ENCODE results near the gene ZFHX3.

ZFHX3 gene

DNA sequence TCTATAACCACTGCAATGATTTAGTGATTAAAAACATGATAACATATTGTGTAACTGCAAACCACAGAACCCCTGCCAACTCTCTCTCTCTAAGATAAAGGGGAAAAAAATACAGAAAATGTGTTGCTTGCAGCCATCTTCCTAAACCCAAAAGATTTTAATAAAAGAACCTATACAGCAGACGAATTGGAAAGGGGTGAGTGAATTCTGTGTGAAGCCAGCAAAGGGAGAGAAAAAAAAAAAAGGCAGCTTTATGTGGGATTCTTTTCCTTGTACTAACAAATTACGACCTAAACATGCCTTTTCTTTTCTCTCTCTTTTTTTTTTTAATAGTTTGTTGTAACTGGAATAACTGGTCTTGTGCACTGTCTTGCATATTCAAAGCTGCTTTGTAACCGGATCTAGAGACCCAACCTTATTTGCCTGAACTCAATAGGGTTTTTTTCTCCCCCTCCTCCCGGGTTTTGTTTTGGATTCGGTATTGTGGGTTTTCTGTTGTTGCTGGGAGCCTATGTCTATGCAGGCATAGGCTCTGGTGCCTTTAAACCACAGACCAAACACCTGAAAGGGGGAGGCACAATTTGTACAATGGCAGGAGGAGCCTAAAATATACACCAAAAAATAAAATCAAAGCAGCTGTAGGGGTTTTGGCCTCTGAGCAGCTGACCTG is 7.0 kb upstream of the ZFHX3 start:
- no peak for DNase-seq (ENCODE audit: low read depth in 3 of 3)

DNA sequence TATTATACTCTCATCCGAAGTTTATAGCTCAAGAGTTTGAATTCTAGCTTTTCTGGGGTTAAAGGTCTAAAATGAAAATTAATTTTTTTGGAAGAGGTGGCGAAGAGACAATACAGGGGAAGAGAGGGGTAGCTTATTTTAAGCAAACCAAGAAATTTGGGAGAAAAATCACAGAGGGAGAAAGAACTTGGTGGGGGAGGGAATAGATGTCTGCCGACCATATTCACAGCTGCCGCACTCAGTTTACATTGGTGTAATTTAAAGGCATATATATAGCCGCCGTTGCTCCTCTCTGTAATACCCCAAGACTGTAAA is 6.5 kb upstream of the ZFHX3 start:
- DNase-seq (ENCODE audit: low read depth in 3 of 3) = no peak

DNA sequence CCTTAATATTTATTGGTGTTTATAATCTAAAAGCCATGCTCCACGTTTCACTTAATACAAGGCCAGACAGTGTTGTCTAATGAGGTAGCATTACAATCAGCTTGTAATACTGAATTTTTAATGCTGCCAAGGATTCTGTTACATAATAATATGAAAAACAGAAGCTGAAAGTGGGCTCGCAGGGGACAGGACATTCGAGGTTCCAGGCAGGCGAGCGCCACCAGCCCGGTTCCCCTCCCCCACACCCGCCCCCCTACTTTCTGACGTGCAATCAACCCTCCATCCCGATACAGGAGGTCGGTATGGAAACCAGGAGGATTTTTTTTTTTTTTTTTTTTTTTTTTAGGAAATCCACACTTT is 6.2 kb upstream of the ZFHX3 start:
- no peak for DNase-seq (ENCODE audit: low read depth in 3 of 3)

DNA sequence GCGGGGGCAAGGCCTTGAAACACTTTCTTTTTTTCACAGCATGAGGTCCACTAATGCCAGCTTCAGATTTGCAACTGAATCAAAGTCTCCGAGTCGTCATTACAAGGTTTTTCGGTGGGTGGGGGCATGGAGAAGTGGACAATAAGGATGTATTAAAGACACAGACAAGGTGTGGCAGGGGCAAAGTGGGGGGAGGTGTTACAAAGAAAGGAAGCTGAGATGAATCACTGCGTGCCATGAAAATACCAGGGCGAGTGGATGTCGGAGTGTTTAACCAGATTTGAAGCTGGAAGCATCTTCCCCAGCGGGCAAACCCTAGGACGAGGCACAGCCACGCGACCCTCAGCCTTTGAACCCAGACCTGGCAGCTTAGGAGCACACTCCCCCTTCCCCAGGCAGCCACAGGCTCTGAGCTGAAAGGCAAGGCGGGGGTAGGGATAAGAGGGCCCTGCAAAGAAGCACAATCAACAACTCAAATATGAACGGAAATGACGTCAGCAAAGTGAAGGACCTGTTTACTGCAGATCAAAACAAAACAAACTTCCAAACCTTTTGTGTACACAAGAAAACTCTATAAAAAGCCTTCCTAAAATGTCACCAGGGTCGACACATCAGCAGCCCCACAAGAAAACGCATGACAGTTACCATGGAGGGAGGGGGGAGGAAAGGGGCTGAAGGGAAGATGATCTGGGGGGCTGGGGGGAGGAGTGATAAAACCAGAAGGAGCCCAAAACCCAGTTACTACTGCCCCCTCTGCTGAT is 5.6 kb upstream of the ZFHX3 start:
- no peak for DNase-seq (ENCODE audit: low read depth in 3 of 3)

DNA sequence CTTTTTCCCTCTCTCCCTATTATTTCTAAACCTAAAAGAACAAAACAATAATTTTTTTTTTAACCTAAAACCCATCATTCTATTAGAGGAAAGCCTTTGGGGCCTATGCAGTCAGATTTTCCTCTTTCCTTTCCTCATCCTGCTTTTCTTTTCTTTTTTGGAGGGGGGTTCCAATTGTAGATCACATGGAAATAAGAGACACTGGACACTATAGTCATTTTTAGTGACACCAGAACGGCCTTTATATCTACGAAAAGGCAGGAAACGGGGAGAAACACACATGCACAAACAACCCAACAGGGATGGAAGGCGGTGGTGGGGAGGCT is 5.1 kb upstream of the ZFHX3 start:
- no peak for DNase-seq (ENCODE audit: low read depth in 3 of 3)

DNA sequence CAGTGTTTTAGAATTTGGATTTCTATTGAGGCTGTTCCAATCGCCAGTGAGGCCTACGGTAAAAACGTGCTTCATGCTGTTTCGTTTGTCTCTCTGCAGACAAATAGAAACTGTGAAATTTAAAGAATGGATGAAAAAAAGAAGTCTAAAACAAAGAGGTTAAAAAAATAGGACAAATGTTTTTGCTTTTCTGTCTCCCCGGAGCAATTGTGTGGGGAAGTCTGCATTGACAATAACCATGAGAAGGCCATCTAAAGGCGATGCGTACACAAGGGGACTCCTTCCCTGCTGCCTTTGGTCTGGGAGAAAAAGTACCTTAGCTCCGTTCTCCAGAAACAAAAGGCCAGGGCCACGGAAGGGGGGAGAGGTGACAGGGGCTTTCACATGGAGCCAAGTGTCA is 4.6 kb upstream of the ZFHX3 start:
- no peak for DNase-seq (ENCODE audit: low read depth in 3 of 3)

DNA sequence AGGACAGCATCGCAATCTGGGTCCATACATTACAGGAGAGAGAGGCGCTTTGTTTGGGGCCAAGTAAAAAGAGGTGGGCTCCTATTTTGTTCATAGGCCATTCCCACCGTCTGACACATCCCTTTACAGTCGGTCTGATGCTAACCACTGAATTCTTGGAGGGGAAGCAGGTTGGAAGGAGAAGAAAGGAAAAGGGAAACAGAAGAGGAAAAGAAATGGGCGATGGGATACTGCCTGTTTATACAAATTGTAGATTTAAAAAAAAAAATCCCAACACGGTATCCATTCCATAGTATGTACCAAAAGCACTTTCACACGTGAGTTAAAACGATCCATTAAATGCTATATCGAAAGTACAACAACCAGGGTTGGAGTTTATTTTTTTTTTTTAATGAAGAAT is 4.0 kb upstream of the ZFHX3 start:
- no peak for DNase-seq (ENCODE audit: low read depth in 3 of 3)

DNA sequence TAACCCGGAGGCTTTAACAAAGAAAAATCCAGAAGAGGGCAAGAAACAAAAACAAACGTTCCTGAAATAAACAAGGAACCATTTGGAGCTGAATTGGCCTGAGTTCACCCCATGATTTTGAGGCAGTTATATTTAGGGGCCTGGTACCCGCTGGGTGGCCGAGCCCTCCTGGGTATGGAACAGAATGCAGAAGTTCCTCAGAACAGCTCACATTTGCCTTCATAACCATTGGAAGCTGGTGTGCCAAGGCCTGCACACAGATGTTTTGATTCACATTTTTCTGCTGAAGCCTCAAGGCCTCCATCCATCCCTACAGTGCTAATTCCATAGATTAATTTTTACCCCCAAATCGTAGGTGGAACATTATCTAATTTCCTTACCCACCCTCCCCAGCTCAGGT is 3.3 kb upstream of the ZFHX3 start:
- DNase-seq (ENCODE audit: low read depth in 3 of 3) = no peak

DNA sequence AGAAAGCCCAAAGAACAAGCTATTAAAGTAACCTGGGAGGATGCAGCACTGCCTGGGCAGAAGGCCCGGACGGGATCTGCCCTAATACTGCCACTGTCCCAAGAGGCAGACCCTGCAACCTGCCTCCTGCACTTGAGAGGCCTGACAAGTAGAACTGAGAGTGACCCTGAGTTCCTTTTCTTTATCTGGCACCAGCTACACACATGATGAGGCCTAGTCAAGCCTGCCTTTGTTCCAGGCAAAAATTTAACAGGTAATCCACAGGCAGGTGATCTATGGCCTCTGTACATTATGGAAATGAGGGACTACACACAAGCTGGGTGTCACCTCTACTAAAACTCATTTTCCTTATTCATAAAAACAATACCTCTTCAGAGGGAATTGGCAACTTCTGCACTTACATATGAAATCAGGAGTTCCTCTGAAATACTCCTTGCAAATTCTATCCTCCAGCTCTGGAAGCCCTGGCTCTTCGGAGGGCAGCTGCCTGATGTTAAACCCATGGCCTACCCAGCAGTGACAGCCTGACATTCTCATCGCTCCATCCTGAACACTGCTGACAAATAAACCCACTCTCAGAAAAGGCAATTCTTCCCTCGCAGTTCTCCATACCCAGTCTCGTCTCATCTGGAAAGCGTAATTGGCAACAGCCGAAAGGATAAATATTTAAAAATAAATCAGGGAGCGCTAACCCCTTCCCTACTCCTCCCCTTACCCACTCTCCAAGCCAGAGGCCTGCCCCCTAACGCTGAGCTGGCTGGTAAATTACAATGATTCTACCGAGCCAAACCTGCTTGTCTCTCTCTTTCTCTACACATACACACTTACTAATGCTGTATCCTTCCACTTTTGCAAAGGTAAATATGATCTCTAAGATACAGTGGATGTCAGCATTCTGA is 2.5 kb upstream of the ZFHX3 start:
- DNase-seq (ENCODE audit: low read depth in 3 of 3) = no peak

DNA sequence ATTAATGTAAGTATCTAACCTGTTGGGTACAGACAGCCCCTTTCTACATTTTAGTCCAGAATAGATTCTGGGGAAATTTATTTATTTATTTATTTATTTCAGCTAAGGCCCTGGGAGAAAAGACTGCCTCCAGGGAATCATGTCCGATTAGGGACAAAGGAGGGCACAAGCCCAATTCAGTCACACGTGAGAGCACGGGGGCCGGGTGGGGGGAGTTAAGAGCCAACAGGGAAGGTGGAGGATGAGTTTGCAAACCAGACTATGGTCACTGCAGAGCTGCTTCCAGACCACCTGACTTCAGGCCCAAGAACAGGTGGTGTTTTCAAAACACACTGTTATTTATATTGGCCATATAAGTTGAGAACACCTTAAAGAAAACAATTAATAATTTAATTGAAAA is 1.6 kb upstream of the ZFHX3 start:
- no peak for DNase-seq (ENCODE audit: low read depth in 3 of 3)

DNA sequence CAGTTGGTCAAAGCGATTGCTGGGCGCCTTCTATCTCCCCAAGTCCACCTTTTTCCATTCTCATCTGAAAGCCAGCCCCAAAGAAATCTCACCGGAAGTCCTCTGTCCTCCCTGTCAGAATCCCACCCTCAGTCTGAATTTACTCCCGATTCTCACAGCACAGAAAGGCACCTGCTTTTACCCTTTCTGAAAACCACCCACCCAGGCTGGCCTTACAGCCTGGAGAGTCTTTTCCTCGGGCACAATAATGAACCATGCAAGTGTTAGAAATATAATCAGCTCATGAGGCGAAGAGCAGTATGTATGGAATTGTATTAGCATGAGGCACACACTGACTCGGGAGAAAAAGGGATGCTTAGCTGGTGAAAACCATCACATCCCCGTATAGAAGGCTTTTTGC is 1.2 kb upstream of the ZFHX3 start:
- DNase-seq (ENCODE audit: low read depth in 3 of 3) = no peak

DNA sequence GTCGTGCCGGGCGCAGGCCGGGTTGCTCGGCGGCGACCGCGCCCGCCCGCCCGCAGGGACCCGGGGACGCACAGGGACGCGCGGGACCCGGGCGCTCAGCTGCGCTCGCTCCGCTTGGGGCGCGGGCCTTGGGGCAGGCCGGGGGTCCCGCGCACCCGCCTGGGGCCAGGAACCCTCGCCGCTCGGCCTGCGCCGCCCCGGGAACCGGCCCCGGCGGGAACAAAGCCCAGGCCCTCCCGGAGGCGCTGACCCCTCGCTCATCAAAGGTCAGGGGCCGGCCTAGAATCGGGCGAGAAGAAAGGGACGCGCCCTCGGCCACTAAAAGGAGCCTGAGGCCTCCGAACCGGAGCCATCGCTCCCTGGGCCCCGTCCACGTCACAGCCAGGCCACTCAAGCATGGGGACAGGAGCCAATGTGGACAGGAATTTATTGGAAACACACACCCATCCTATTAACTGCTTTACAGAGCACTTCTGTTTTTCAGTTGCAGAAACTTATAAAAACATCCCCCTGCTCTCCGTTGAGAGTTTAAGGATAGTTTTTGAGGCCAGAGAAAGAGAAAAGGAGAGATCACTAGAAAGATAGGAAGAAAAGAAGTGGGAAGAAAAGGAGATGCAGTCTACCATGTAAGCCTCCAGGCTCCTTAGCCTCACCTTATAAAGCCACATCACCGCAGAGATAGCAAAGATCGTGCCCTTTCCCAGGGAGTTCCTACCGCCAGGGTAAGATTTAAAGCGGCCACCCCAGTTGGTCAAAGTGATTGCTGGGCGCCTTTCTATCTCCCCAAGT is 558 bp upstream of the ZFHX3 start:
- no peak for DNase-seq (ENCODE audit: low read depth in 3 of 3)

DNA sequence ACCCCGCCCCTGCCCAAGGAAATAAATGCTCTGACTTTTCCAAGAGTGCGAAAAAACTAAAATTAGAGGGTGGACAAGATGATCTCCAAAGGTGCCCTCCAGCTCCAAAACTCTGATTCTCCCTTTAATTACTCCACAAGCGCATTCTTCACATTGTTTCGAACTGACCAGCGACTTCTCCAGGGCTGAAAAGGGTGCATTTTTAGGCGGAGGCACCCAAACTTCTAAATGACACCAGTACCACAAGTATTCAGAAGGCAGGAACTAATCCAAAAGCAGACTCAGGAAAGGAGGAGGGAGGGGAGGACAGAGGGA is 750 bp downstream of the ZFHX3 start:
- DNase-seq (ENCODE audit: low read depth in 3 of 3) = no peak

DNA sequence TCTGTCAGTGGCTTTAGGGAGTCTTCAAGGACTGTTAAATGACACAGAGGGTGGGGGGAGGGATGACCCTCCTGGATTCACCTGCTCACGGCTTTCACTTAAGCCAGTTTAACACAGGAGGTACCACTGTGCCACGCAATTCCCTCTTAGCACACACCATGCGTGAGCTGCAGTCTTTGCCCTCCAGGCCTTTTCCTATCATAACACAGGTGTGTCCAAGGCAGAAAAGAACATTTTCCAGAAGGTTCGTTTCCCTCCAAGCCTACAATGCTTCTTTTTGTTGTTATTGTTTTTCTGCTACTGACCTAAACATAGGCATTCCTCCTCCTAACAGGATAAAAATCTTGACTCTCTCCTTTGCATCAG is 1.1 kb downstream of the ZFHX3 start:
- no peak for DNase-seq (ENCODE audit: low read depth in 3 of 3)

DNA sequence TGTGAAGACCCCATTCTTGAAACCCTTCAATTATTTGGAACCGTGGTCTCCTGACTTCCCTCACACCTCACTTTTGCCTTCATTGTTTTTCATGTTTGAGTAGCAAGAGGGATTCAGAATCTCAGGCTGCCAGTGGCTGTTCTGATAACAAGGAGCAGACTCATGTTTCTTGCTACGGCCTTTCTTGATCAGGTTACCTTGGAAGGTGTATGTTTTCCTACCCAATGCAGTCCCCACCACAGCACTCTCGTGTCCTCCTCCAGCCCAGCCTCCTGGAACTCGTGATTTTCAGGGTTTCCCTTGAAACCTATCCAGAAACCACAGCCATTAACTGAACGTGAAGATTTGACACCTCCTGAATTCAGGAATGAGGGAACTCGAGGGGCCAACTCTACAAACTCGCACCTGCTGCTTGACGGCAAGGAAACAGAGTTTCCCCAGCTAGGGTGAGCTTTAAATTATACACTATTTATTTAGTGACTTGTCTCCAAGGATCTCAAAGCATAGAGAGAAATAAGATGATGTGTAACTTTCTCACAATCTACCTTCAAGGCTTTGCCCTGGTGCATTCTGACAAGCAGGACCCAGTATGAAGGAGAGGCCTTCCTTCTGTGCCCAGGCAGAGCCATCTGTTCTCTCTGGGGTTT is 1.6 kb downstream of the ZFHX3 start:
- DNase-seq (ENCODE audit: low read depth in 3 of 3) = no peak

DNA sequence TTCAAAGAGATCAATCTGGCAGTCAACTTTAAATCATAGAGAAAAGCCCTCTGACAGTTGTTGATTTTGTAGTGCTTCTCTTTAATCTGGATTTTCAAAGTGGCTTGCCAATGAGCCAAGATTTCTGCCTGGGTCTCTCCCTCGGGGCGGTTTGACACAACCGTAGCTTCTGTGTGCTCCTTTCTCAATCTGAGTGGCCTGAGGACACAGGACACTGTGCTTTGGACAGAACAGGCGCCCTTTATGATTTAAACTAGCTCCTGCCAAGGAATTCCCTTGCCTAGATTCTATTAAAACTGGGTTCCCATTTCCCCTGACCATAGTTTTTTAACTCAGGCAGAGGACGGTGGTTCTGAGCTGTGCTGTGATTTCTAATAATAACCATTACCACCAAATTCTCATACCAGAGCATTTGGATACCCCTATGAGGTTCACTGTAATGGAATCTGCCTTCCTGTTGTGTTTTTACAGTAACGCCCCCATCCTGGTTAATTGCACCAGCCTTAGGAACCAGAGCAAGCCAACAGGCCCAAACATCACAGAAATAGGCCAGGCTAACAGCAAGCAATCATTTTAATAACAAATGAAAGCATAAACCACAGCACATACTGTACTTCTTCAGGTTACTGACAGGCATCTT is 4.0 kb downstream of the ZFHX3 start:
- no peak for DNase-seq (ENCODE audit: low read depth in 3 of 3)

DNA sequence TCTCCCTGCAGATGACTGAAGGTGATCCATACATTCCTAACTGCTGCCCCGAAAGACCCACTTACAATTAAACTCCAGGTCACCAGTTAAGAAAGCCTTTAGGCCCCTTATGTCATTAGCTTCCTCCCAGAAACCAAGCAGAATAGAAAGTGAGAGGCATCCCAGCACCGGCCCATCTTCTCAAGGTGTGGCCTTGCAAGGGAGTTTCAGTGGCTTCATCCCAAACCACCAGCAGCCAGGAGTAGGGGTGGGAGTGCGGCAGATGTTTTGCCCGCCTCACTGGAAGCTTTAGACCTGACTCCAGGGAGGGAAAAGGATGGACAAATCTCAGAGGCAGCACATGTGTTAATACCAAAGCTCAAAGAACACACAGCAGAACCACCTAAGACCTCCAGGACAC is 5.1 kb downstream of the ZFHX3 start:
- DNase-seq (ENCODE audit: low read depth in 3 of 3) = no peak

DNA sequence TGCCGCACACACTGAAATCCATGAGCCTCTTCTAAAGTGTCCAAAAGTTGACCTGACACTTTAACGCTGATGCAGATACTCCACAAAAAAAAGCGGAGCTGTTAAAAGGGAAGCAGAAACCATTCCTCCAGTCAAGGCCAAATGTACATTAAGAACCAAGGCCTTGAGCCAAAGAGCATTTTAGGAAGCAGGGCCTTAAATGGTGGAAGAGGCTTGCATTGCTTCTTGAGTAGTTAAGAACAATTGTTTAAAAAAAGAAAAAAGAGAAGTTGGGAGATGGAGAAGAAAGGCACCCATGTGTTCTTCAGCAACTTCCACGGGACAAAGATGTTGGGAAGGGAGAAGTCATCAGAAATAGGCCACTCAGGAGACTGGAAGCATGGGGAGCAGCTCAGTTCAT is 6.3 kb downstream of the ZFHX3 start:
- DNase-seq (ENCODE audit: low read depth in 3 of 3) = no peak

DNA sequence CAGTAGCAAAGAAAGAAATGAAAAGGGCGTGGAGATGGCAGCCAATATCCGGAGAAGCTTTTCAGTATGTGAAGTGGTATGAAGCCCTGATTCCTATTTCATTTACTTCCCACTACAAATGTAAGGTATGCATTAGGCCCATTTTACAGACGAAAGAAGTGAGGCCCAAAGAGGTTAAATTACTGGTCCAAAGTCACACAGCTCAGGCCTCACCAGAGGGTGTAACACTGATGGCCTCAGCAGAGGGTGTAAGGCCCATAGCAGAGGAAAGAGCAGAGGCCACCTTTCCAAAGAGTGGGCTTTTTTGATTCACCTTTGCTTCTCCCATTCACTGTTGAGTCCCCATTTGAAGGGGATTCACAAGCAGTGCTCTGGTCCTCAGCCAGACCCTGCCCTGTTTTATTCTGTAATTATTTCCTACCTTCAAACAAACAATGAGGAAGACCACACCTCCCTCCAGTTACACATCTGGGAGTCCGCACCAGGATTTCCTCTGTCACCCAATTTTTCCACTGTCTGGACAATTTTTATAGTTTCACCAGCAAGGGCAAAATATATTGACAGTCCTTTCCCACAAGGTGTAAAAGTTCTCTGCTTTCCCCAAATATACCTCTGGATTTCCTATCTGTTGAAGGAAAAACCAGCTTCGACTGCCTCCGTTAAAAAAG is 7.1 kb downstream of the ZFHX3 start:
- no peak for DNase-seq (ENCODE audit: low read depth in 3 of 3)

DNA sequence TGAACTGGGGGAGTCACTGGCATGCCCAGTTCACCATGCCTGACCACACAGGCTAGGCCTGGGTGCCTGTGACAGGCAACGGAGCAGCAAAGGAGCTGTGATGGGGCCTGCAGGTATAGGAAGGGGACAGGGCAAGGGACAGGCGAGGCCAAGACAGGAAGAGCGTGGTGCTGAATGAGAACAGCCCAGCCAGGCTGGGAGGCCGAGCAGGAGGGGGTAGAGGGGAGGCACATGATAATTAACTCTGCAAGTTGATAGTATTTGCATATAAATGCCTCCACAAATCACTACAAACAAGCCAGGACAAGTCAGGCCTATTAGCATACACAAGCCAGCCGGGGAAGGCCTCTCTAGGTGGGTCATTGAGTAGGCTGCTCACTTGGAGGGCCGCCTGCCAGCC is 7.8 kb downstream of the ZFHX3 start:
- DNase-seq (ENCODE audit: low read depth in 3 of 3) = no peak
